Measurements from ENCODE around the gene AGXT2. TPM values are rescaled to one million over a fixed set of nuclear protein-coding genes. Genes with fewer than 3 reads are reported as not detected.

Gene AGXT2
- total RNA-seq, 5 donors from 2014 or later (not counting 1 experiment from before 2014, with no cell fraction given), result not detected

DNA sequence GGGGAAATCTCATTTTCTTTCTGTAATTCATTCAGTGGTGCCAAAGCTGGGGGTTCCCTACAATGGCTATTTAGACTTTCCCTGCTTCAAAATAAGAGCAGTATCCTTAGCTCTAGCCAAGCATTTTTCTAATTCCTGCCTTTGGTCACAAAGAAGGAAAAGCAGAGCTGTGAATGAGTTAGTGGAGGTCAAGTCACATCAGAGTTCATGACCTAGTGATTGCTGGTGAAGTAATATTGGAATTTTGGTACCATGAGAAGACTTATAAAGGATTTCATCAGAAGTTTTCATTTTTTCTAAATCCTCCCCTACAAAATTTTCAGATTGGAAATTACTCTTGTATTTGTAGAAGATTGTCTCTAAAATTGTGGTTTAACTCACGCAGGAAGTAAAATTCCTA, 90.4 kb downstream of the AGXT2 start:
- H3K4me1 ChIP-seq (ENCODE audit: control insufficient read depth in 1 of 2, extremely low read depth in 1 of 2, insufficient read depth in 2 of 2, low read length in 2 of 2), result no peaks in the 10 kb centered on the region
- H3K27ac ChIP-seq (ENCODE audit: low read length), result no peak overlapping the region
- ChIA-PET CTCF (no interaction called here), POLR2A (no interaction called here)
- ATAC-seq (replicated peaks in 1 of 4) (no peak), DNase-seq (no peak)
- H3K36me3 Mint-ChIP-seq, result peaks cover 21% of the 10 kb centered on the region
- no CpG with 5 or more reads among the region's 1 CpG for WGBS (ENCODE audit: insufficient coverage)
- H3K9me3 Mint-ChIP-seq, result no peaks in the 10 kb centered on the region
- H3K27ac Mint-ChIP-seq, result no peak overlapping the region
- H3K4me3 ChIP-seq (ENCODE audit: control insufficient read depth in 1 of 2, extremely low read depth in 1 of 2, low read length in 1 of 2), result no peak overlapping the region
- H3K36me3 ChIP-seq (ENCODE audit: control insufficient read depth in 2 of 2, extremely low read depth in 1 of 2, insufficient read depth in 1 of 2, low read length in 1 of 2), result peaks cover 0 to 11% of the 10 kb centered on the region in 2 donors
- H3K27me3 ChIP-seq (replicated peaks in 1 of 2; ENCODE audit: control insufficient read depth in 2 of 2, extremely low read depth in 1 of 2, insufficient read depth in 2 of 2, low read length in 1 of 2), result no peaks in the 10 kb centered on the region
- H3K4me3 Mint-ChIP-seq, result no peak overlapping the region
- H3K27me3 Mint-ChIP-seq, result no peaks in the 10 kb centered on the region
- H3K4me1 Mint-ChIP-seq, result peaks cover 0 to 11% (median 8%) of the 10 kb centered on the region in 3 donors
- H3K9me3 ChIP-seq, result no peaks in the 10 kb centered on the region

Other genes starting within 250 kb of the AGXT2 start
- gene TTC23L, start 208.8 kb downstream of the AGXT2 start, total RNA-seq, result 1 to 10 TPM in 1 of 5 donors, under 1 TPM in 2, not detected in 2; 0.23 to 1.8 (median 0.64) TPM
- gene RAD1, start 132.4 kb downstream of the AGXT2 start, total RNA-seq, result 10 to 100 TPM; 18.9 to 30.6 (median 20.7) TPM
- gene BRIX1, start 132.2 kb downstream of the AGXT2 start, total RNA-seq, result 10 to 100 TPM; 24.4 to 26.2 (median 24.4) TPM
- 10 to 100 TPM; 46.2 to 56.0 (median 51.9) TPM for gene DNAJC21, start 118.4 kb downstream of the AGXT2 start, total RNA-seq
- gene PRLR, start 182.5 kb upstream of the AGXT2 start, total RNA-seq, result under 1 TPM in 3 of 5 donors, not detected in 2; 0.16 to 0.23 (median 0.23) TPM

Data from T-cell (primary cell).